ENCODE results near the gene UBE2N. TPM values are rescaled to one million over a fixed set of nuclear protein-coding genes. Genes with fewer than 3 reads are reported as not detected.

UBE2N gene
- total and polyA plus RNA-seq, 10 of the 15 experiments (the other 5 are each of a cell fraction or from before 2014, with no cell fraction given): 243 to 945 (median 443) TPM

DNA sequence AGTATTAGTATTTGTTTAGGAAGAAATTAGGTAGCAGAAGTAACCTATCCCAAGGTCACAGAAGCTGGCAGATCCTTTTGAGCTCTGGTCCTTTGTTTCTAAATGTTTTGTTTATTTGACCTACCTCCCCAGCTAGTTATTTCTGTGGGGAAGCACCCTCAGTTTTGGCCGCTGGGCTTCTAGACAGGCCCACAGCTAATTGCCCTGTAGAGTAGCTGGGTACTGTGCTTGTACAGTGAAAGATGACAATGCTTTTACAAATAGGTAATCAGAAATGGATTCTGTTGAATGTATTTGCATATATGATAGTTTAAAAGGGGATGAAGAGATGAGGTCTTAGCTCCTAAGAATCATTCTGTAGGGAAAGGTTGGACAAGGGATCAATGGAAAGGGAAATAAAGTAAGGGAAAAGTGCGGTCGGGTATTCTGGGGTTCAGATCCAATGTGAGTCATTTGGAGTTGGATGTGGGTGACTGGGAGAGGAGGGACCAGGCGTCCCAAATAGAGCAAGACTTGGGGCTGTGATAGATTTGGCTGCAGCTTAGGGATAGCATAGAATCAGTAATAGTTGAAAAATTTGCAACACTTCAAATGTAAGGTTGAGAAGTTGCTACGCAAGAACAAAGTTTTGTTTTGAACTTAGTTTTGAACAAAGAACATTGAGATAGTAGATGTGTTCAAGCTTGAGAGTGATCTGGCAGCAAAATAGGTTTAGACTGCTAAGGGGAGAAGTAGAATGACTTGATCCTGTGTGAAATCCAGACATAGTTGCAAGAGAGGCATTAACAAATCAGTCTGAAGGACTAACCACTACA, 60.4 kb downstream of the UBE2N start:
- ATAC-seq: no peak
- peak overlapping the region; percentile 87 for H3K4me3 ChIP-seq
- H3K9me3 ChIP-seq (replicated peaks; ENCODE audit: control insufficient read depth, insufficient read depth, low read length): no peaks in the 10 kb centered on the region
- H3K27me3 ChIP-seq (replicated peaks in 1 of 2; ENCODE audit: control insufficient read depth in 2 of 2, insufficient read depth in 2 of 2, low read length in 1 of 2): no peaks in the 10 kb centered on the region
- H3K36me3 ChIP-seq (ENCODE audit: control insufficient read depth in 2 of 2, insufficient read depth in 2 of 2, low read length in 1 of 2): peaks cover 0 to 11% of the 10 kb centered on the region in 2 experiments; a peak in 2 of 4 replicates
- peak overlapping the region; percentile 58 for H3K4me2 ChIP-seq (ENCODE audit: control insufficient read depth, insufficient read depth)
- TF ChIP-seq TBL1XR1 (IDR thresholded peaks at IDR 0.05; ENCODE audit: low read depth, low read length) (no peak), PKNOX1 (IDR thresholded peaks at IDR 0.05) (no peak), KAT2A (conservative IDR thresholded peaks at IDR 0.05; ENCODE audit: control insufficient read depth, low read depth, low read length) (no peak), WRNIP1 (IDR thresholded peaks at IDR 0.05; ENCODE audit: borderline replicate concordance, low read depth, low read length) (0 out of 2 replicates have a peak, but pooled peaks have one; percentile 27)
- ChIA-PET RAD21 (ENCODE audit: unreplicated experiment) (interaction anchor here (0.7 to 6.9 kb wide), 42 partner anchors 8 to 722 kb away, joined by 3 to 133 read pairs (median 5); partner anchors contain the start of gene EEA1), POLR2A (interaction anchor here (0.6 to 3.8 kb wide), 13 partner anchors 57 to 394 kb away, joined by 3 to 26 read pairs (median 5); no protein-coding TSS in a partner anchor), SMC1A (ENCODE audit: uncharacterized antibody, unreplicated experiment) (interaction anchor here (0.6 to 10.4 kb wide), 55 partner anchors 8 to 597 kb away, joined by 3 to 209 read pairs (median 5); no protein-coding TSS in a partner anchor), CTCF (interaction anchor here (0.8 to 7.5 kb wide), 35 partner anchors 8 to 722 kb away, joined by 3 to 93 read pairs (median 5); no protein-coding TSS in a partner anchor)
- H3K4me1 ChIP-seq (ENCODE audit: control insufficient read depth, insufficient read depth, low read length): peaks cover 13% of the 10 kb centered on the region
- peaks cover 94% of the 10 kb centered on the region for H3K79me2 ChIP-seq (ENCODE audit: control insufficient read depth, insufficient read depth, low read length)
- intact Hi-C loops (cut with micrococcal nuclease; ENCODE audit: unreplicated experiment): loop anchor here (2.0 to 5.0 kb wide), 3 partner anchors 84 to 245 kb away; no protein-coding TSS in a partner anchor
- BruUV-seq (replicated peaks): no TSS peak
- H3K27ac ChIP-seq (ENCODE audit: control insufficient read depth, insufficient read depth): peak overlapping the region; percentile 98
- WGBS (ENCODE audit: insufficient coverage, insufficient replicate concordance, low lambda C conversion rate, missing lambda C conversion rate): 26% methylated on average over 5 of the region's 5 CpGs
- peak overlapping the region; percentile 98 for H3K9ac ChIP-seq (ENCODE audit: control insufficient read depth, insufficient read depth, low read length)
- no peak for FAIRE-seq
- H4K20me1 ChIP-seq (ENCODE audit: control insufficient read depth, insufficient read depth): peaks cover 8% of the 10 kb centered on the region; the same call in 1 of the 2 replicates
- DNase-seq (ENCODE audit: low read depth, low spot score): no peak
- H2AFZ ChIP-seq (ENCODE audit: control insufficient read depth, low read depth, low read length): no peak overlapping the region
- in situ Hi-C loops (cut with MboI): loop anchor here (5.0 kb wide), 1 partner anchor 394 kb away; no protein-coding TSS in a partner anchor
